DMS153 treated with DMSO at 0.1 percent for 48 hours (cell line): ENCODE results near the gene TIMP4.

Experiments used
- DNase-seq: peaks from one replicate; lab custom pipeline; 2025; ENCODE audit not compliant: unreplicated experiment; lab: John Stamatoyannopoulos, UW

The TIMP4 gene

GRCh38 chr3:12107071-12107713 lies 51.5 kb downstream of the TIMP4 start:
- no peak for DNase-seq
